Breast epithelium (tissue), 4 donors: Measurements from ENCODE around the gene FAF1. TPM values are rescaled to one million over a fixed set of nuclear protein-coding genes. Genes with fewer than 3 reads are reported as not detected.

Source experiments
- DNase-seq, 2 donors: peaks; one replicate each; pipeline ENCODE4 v3.0.0-alpha.2; 2019; ENCODE audit warnings: low spot score in 2 of 2
- H3K27ac ChIP-seq, 2 donors: fragments of 200-600 bp; sonication (generic) in 1 of 2; one replicate each; pipeline ENCODE4 v1.5.1; 2016 to 2019; ENCODE audit warnings: mild to moderate bottlenecking in 1 of 2
- H3K27me3 ChIP-seq, 2 donors: fragments of 200-600 bp; sonication (generic) in 1 of 2; one replicate each; pipeline versions ENCODE4 v1.5.1 to v1.6.0; 2017 to 2019; ENCODE audit warnings: control low read depth in 1 of 2, mild to moderate bottlenecking in 1 of 2
- H3K36me3 ChIP-seq: fragments of 200-600 bp; one replicate; pipeline ENCODE4 v1.5.1; 2019
- H3K4me1 ChIP-seq, 2 donors: fragments of 200-600 bp; sonication (generic); one replicate each; pipeline ENCODE4 v1.5.1; 2016 to 2019; ENCODE audit warnings: control low read depth in 1 of 2
- H3K4me3 ChIP-seq, 3 donors: fragments of 200-600 bp; sonication (generic); 1 replicate in 2 of 3; 2 replicates in 1 of 3; pipeline ENCODE4 v1.5.1; 2016 to 2019; ENCODE audit warnings: mild to moderate bottlenecking in 3 of 3, moderate library complexity in 2 of 3
- H3K9me3 ChIP-seq, 2 donors: fragments of 200-600 bp; sonication (generic) in 1 of 2; one replicate each; pipeline ENCODE4 v1.5.1; 2016 to 2019; ENCODE audit warnings: control low read depth in 1 of 2
- POLR2A ChIP-seq: fragments of 450-650 bp; IDR thresholded peaks from one replicate; pipeline ENCODE4 v1.6.1; 2016; ENCODE audit warnings: antibody characterized with exemption, mild to moderate bottlenecking, moderate library complexity
- POLR2AphosphoS5 ChIP-seq, 3 donors: sonication (generic); formaldehyde crosslinking; IDR thresholded peaks; one replicate each; pipeline ENCODE4 v1.6.1; 2017; ENCODE audit warnings: antibody characterized with exemption in 3 of 3
- intact Hi-C: fragments of 100-400 bp; cut with DNase I; formaldehyde crosslinking; loops from one replicate; pipeline ENCODE4 v1.15.1; 2023; ENCODE audit warnings: low total_unique reads
- total RNA-seq, 3 donors: library from RNA; depleted of rRNA; stranded (reverse); fragments of >200 nt; gene quantifications; one replicate each; pipeline ENCODE4 v1.1.0, GENCODE V29; 2016
- TF ChIP-seq, protein P1 (sequence below), 3 donors: fragments of 450-650 bp; IDR thresholded peaks; one replicate each; pipeline ENCODE4 v1.5.1; 2016 to 2017; ENCODE audit warnings: antibody characterized with exemption in 3 of 3, mild to moderate bottlenecking in 3 of 3, moderate library complexity in 3 of 3

FAF1 gene
- total RNA-seq, 3 donors from 2014 or later = 34.9 to 58.2 (median 42.0) TPM

- Histone ChIP-seq H3K4me3 (no peak overlapping the region), H3K36me3 (no peaks in the 10 kb centered on the region), H3K27me3 (peaks cover 9 to 97% of the 10 kb centered on the region in 2 donors), H3K9me3 (no peaks in the 10 kb centered on the region), H3K4me1 (peaks cover 4% of the 10 kb centered on the region in 2 donors), H3K27ac (no peak overlapping the region)
- no peak for TF ChIP-seq POLR2AphosphoS5 (IDR thresholded peaks at IDR 0.05)
- TF ChIP-seq POLR2A = no peak
- TF ChIP-seq, protein P1, sequence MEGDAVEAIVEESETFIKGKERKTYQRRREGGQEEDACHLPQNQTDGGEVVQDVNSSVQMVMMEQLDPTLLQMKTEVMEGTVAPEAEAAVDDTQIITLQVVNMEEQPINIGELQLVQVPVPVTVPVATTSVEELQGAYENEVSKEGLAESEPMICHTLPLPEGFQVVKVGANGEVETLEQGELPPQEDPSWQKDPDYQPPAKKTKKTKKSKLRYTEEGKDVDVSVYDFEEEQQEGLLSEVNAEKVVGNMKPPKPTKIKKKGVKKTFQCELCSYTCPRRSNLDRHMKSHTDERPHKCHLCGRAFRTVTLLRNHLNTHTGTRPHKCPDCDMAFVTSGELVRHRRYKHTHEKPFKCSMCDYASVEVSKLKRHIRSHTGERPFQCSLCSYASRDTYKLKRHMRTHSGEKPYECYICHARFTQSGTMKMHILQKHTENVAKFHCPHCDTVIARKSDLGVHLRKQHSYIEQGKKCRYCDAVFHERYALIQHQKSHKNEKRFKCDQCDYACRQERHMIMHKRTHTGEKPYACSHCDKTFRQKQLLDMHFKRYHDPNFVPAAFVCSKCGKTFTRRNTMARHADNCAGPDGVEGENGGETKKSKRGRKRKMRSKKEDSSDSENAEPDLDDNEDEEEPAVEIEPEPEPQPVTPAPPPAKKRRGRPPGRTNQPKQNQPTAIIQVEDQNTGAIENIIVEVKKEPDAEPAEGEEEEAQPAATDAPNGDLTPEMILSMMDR (IDR thresholded peaks at IDR 0.05) = no peak
- no peak for DNase-seq
- intact Hi-C loops = no loop called here
These were observed 532.0 kb downstream of the FAF1 start for GRCh38 chr1:50427818-50428779.

GRCh38 chr1:50427086-50427817 lies 532.8 kb downstream of the FAF1 start:
- no peak for TF ChIP-seq POLR2A
- no peak for TF ChIP-seq POLR2AphosphoS5 (IDR thresholded peaks at IDR 0.05)
- TF ChIP-seq, protein P1 (IDR thresholded peaks at IDR 0.05) = no peak
- DNase-seq = no peak
- Histone ChIP-seq H3K36me3 (no peaks in the 10 kb centered on the region), H3K27ac (no peak overlapping the region), H3K27me3 (peaks cover 9 to 100% of the 10 kb centered on the region in 2 donors), H3K4me1 (peaks cover 4 to 6% of the 10 kb centered on the region in 2 donors), H3K9me3 (no peaks in the 10 kb centered on the region), H3K4me3 (no peak overlapping the region)
- intact Hi-C loops = no loop called here

DNA sequence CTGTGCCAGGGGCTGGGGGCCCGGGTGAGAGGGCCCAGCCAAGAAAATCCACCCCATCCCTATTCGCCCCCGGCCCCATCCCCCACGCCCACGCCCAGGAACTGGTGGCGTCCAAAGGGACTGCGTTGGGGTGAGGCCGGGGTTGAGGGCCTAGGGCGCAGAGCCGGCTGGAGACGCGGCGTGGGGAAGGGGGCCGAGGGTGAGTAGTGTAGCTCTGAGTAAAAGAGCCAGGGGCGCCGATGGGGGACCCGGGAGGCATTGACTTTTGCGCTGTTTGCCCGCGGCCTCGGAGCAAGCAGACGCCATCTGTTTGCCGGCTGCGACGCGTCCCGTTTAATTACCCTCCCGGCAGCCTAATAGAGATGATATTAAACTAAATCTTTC lies 533.4 kb downstream of the FAF1 start:
- no peak for DNase-seq
- H3K36me3 ChIP-seq = no peaks in the 10 kb centered on the region
- H3K9me3 ChIP-seq = no peaks in the 10 kb centered on the region
- H3K27ac ChIP-seq = no peak overlapping the region
- intact Hi-C loops = no loop called here
- H3K4me3 ChIP-seq = no peak overlapping the region
- peaks cover 4 to 6% of the 10 kb centered on the region in 2 donors for H3K4me1 ChIP-seq
- peaks cover 9 to 100% of the 10 kb centered on the region in 2 donors for H3K27me3 ChIP-seq
- TF ChIP-seq POLR2A = no peak
- TF ChIP-seq POLR2AphosphoS5 (IDR thresholded peaks at IDR 0.05) = no peak
- TF ChIP-seq, protein P1 (IDR thresholded peaks at IDR 0.05) = no peak

DNA sequence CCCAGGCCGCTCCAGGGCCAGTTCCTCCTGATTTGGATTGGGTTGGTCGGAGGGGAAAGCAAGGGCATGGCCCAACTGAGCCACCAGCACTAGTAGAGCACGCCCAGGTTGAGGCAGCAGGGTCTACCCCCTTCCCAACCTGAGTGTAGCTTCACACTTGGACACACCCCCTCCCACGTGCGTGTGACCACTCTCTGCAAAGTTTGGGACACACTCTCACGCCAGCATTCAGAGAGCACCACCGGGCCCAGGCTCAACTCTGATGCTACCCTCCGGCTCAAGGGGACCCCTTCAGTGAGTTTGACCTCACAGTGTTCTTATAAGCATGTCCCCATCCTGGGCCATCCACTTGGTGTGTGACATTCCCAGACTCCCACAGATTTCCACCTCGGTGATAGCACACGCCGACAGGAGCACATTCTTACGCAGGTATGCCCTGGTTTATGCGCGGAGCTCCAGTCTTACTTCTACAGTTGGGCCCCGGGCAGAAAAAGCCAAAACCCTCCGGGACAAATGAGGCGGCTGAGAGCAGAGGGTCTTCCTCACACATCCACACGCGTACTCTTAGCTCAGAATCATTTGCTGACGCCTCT lies 533.9 kb downstream of the FAF1 start:
- no peaks in the 10 kb centered on the region for H3K36me3 ChIP-seq
- DNase-seq = no peak
- peaks cover 9 to 100% of the 10 kb centered on the region in 2 donors for H3K27me3 ChIP-seq
- intact Hi-C loops = no loop called here
- no peak overlapping the region for H3K4me3 ChIP-seq
- no peaks in the 10 kb centered on the region for H3K9me3 ChIP-seq
- no peak overlapping the region for H3K27ac ChIP-seq
- no peak for TF ChIP-seq POLR2AphosphoS5 (IDR thresholded peaks at IDR 0.05)
- TF ChIP-seq, protein P1 (IDR thresholded peaks at IDR 0.05) = no peak
- no peak for TF ChIP-seq POLR2A
- peaks cover 4 to 6% of the 10 kb centered on the region in 2 donors for H3K4me1 ChIP-seq
